Small intestine (tissue), 7 donors: ENCODE results near the gene PHF23. TPM values are rescaled to one million over a fixed set of nuclear protein-coding genes. Genes with fewer than 3 reads are reported as not detected.

Source experiments
- DNase-seq, 2 donors: peaks; one replicate each; pipeline versions ENCODE4 v3.0.0 to v3.0.0-alpha.2; 2013
- FAIRE-seq: peaks from 2 replicates; lab custom pipeline; 2012; peaks lifted over from hg19 to GRCh38; lab: Jason Lieb, UNC
- H3K27ac ChIP-seq, 3 donors: one replicate each; pipeline ENCODE4 v1.5.1; 2013; ENCODE audit warnings: low read length in 2 of 3, mild to moderate bottlenecking in 2 of 3, control low read depth in 1 of 3, inconsistent platforms in 1 of 3, low read depth in 1 of 3, moderate library complexity in 1 of 3
- H3K27me3 ChIP-seq, 3 donors: one replicate each; pipeline ENCODE4 v1.6.1; 2013; ENCODE audit warnings: low read length in 3 of 3, inconsistent platforms in 1 of 3; ENCODE audit not compliant: control insufficient read depth in 3 of 3, insufficient read depth in 3 of 3
- H3K36me3 ChIP-seq, 3 donors: one replicate each; pipeline ENCODE4 v1.6.1; 2013; ENCODE audit warnings: low read length in 3 of 3, inconsistent platforms in 1 of 3, low read depth in 1 of 3, mild to moderate bottlenecking in 1 of 3, moderate library complexity in 1 of 3; ENCODE audit not compliant: control insufficient read depth in 3 of 3, insufficient read depth in 2 of 3
- H3K4me1 ChIP-seq, 3 donors: one replicate each; pipeline ENCODE4 v1.6.1; 2013; ENCODE audit warnings: low read length in 2 of 3, inconsistent platforms in 1 of 3, low read depth in 1 of 3, mild to moderate bottlenecking in 1 of 3, moderate library complexity in 1 of 3; ENCODE audit not compliant: control insufficient read depth in 3 of 3, insufficient read depth in 2 of 3
- H3K4me3 ChIP-seq, 3 donors: one replicate each; pipeline ENCODE4 v1.5.1; 2013; ENCODE audit warnings: low read length in 3 of 3, control low read depth in 1 of 3, inconsistent platforms in 1 of 3, low read depth in 1 of 3, mild to moderate bottlenecking in 1 of 3, moderate library complexity in 1 of 3
- H3K9me3 ChIP-seq, 2 donors: one replicate each; pipeline ENCODE4 v1.6.1; 2013; ENCODE audit warnings: low read depth in 1 of 2, low read length in 1 of 2; ENCODE audit not compliant: control insufficient read depth in 2 of 2, insufficient read depth in 1 of 2
- WGBS, 3 donors: extraction: QIAGEN DNeasy Blood & Tissue Kit; methylation state at CpG; one replicate each; pipeline ENCODE4 v1.1.7; 2013; 5-methylcytosine and 5-hydroxymethylcytosine counted together
- polyA plus RNA-seq, 4 donors: library from polyadenylated mRNA; stranded (reverse) in 3 of 4; unstranded in 1 of 4; fragments of 200-250 nt in 3 of 4; fragments of 120-200 nt in 1 of 4; gene quantifications; one replicate each; pipeline versions ENCODE4 v1.2.1 to v1.2.3, GENCODE V29; 2013
- donor health status: healthy with polysubstance abuse.
- donor health status: control.
- donor health status: control.
- donor health status: Bipolar disorder and iron deficiency.
- donor health status: healthy.

Gene PHF23
- polyA plus RNA-seq, 4 donors = 26.4 to 44.3 (median 36.0) TPM

DNA sequence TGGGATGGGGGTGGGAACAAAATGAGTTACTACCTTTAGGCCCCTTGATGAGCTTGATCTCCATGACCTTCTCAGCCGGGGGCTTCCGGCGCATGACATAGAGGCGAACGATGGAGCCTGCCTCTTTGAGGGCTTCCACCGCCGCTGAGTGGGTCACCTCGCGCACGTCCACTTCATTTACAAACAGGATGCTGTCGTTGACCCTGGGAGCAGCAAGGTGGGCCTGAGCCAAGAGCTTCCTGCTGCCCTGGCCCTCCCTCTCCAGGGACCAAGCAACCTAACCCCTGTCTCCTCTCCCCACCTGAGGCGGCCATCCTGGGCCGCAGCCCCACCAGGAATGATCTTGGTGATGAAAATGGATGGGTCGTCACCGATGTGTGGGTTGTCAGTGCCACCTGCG is 35.9 kb downstream of the PHF23 start:
- no peak overlapping the region for H3K4me3 ChIP-seq
- peaks cover 0 to 21% (median 0%) of the 10 kb centered on the region in 3 donors for H3K27me3 ChIP-seq
- peaks cover 0 to 15% (median 0%) of the 10 kb centered on the region in 3 donors for H3K36me3 ChIP-seq
- no peak for DNase-seq
- peaks cover 0 to 12% (median 0%) of the 10 kb centered on the region in 3 donors for H3K4me1 ChIP-seq
- WGBS, 3 donors = 89 to 96% (median 96%) methylated on average over 16 of the region's 16 CpGs
- H3K27ac ChIP-seq = no peak overlapping the region
- no peak for FAIRE-seq
- H3K9me3 ChIP-seq = no peaks in the 10 kb centered on the region

DNA sequence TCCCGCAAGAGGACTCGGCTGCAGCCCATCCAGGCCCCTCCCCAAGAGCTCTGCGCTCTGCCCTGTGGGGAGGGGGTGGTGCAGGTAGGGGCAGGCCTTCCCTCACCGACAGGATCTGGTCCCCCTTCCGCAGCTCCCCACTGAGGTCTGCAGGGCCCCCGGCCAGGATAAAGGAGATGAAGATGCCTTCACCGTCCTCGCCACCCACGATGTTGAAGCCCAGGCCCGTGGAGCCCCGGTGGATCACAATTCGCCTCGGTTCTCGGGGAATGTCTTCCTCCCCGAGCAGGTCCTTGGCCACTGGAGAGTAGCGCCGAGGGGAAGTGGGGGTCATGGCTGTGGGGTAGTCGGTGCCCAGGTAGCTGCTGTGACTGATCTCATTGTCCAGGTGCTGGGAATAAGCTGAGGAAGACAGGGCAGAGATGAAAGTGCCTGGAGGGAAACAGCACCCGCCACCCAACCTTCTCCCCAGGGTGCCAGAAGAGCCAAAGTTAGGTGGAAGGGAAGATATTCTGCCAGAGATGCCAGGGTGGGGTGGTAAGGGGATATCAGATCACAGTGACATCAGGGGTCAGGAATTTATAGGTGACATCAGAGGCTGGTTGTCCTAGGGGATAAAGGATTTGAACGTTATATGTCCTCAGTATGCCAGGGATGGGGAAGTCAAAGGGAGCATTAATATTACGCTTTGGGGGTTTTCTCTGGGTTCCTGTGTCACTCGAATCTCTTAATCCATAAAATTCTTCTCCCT is 42.4 kb downstream of the PHF23 start:
- Histone ChIP-seq H3K4me3 (no peak overlapping the region), H3K27ac (no peak overlapping the region), H3K4me1 (no peaks in the 10 kb centered on the region), H3K9me3 (no peaks in the 10 kb centered on the region), H3K27me3 (no peaks in the 10 kb centered on the region), H3K36me3 (peaks cover 0 to 33% (median 0%) of the 10 kb centered on the region in 3 donors)
- 89 to 92% (median 91%) methylated on average over 22 of the region's 22 CpGs for whole genome bisulfite sequencing, 3 donors
- DNase-seq (no peak), FAIRE-seq (no peak)

DNA sequence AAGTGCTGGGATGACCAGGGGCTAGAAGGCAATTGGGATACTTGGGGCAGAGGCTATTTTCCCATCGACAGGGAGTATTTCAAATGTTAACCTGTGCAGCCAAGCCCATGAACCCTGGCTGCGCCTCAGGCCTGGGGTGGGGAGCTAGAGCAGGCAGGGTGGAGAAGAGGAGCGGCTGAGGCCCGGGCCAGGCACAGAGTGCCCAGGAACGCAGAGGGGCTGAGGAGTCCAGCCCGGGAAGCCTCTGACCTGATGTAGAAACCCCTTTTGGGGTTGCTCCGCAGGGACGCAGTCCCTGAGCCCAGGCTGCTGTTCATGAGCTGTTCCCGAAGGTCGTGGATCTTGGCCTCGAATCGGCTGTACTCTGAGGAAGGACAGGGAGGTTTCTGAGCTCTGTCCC is 43.3 kb downstream of the PHF23 start:
- no peak overlapping the region for H3K27ac ChIP-seq
- H3K9me3 ChIP-seq = no peaks in the 10 kb centered on the region
- no peak for DNase-seq
- H3K36me3 ChIP-seq = peaks cover 0 to 39% (median 0%) of the 10 kb centered on the region in 3 donors
- no peaks in the 10 kb centered on the region for H3K4me1 ChIP-seq
- no peaks in the 10 kb centered on the region for H3K27me3 ChIP-seq
- 91 to 93% (median 92%) methylated on average over 12 of the region's 12 CpGs for WGBS, 3 donors
- no peak overlapping the region for H3K4me3 ChIP-seq
- FAIRE-seq = no peak

DNA sequence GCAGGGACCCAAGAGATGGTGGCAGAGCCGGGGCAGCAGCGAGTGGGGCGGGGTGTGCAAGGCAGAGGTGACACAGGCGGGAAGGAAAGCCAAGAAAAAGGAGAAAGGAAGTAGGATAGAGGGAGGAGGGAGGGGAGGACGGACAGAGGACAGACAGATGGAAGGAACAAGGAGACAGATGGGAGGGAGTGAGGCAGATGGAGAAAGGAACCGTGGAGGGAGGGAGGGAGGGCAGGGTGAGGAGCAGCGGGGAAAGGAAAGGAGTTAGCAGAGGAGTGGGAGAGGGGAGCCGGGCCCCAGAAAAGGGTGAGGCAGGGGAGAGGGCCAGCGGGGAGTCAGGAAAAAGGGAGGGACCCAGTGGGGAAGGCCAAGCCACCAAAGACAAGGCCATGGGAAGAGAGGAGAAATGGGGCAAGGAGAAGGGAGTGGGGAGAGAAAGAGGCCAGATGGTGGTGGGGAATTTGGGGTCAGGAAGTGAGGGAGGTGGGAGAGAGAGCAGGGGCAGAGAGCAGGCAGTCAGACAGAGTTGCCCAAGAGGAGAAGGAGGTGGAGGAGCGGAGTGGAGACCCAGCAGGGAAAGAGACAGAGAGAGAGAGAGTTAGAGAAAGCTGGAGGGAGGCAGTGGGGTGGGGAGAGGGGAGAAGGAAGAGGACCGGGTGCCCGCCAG is 46.9 kb downstream of the PHF23 start:
- Histone ChIP-seq H3K36me3 (peaks cover 0 to 48% (median 0%) of the 10 kb centered on the region in 3 donors), H3K4me3 (no peak overlapping the region), H3K4me1 (no peaks in the 10 kb centered on the region), H3K9me3 (no peaks in the 10 kb centered on the region), H3K27ac (no peak overlapping the region), H3K27me3 (no peaks in the 10 kb centered on the region)
- WGBS, 3 donors = 78 to 82% (median 79%) methylated on average over 11 to 12 of the region's 12 CpGs
- DNase-seq = no peak
- FAIRE-seq = no peak

GRCh38 chr17:7191571-7192270 is 47.5 kb downstream of the PHF23 start:
- Histone ChIP-seq H3K4me3 (no peak overlapping the region), H3K9me3 (no peaks in the 10 kb centered on the region), H3K27ac (no peak overlapping the region), H3K36me3 (peaks cover 0 to 45% (median 0%) of the 10 kb centered on the region in 3 donors), H3K27me3 (no peaks in the 10 kb centered on the region), H3K4me1 (no peaks in the 10 kb centered on the region)
- DNase-seq = peak; percentile 42 to 58
- no peak for FAIRE-seq
- WGBS, 3 donors = 75 to 76% (median 75%) methylated on average over 26 of the region's 26 CpGs

GRCh38 chr17:7191069-7191468 is 48.2 kb downstream of the PHF23 start:
- FAIRE-seq (no peak), DNase-seq (no peak)
- WGBS, 3 donors = 93 to 94% (median 93%) methylated on average over 10 to 12 of the region's 12 CpGs
- H3K4me1 ChIP-seq = no peaks in the 10 kb centered on the region
- no peak overlapping the region for H3K27ac ChIP-seq
- peaks cover 0 to 41% (median 0%) of the 10 kb centered on the region in 3 donors for H3K36me3 ChIP-seq
- H3K27me3 ChIP-seq = no peaks in the 10 kb centered on the region
- H3K9me3 ChIP-seq = no peaks in the 10 kb centered on the region
- H3K4me3 ChIP-seq = no peak overlapping the region

GRCh38 chr17:7190276-7190917 is 48.9 kb downstream of the PHF23 start:
- no peak for FAIRE-seq

DNA sequence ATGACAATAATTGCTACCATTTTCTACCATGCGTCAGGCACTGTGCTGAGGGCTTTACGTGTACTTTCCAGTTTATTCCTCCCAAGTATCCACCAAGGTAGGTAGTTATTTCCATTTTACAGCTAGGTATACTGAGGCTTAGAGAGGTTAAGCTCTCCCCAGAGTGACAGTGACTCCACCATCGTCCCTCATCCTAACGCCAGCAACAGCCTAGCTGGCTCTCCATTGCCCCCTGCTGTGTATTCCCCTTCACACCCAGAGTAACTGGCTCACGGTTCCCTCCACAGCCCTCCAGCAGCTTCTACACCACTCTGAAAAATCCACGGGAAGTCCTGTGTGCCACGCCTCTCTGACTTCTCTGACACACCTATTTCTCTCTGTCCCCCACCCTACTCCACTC is 53.0 kb downstream of the PHF23 start:
- peaks cover 0 to 12% (median 0%) of the 10 kb centered on the region in 3 donors for H3K36me3 ChIP-seq
- no peak overlapping the region for H3K4me3 ChIP-seq
- H3K4me1 ChIP-seq = peaks cover 0 to 8% (median 0%) of the 10 kb centered on the region in 3 donors
- FAIRE-seq = no peak
- H3K9me3 ChIP-seq = no peaks in the 10 kb centered on the region
- WGBS, 3 donors = 50 to 57% (median 51%) methylated on average over 7 of the region's 7 CpGs
- H3K27me3 ChIP-seq = no peaks in the 10 kb centered on the region
- no peak overlapping the region for H3K27ac ChIP-seq
- DNase-seq = no peak

More at GRCh38 chr17:7190276-7190917, 48.9 kb downstream of the PHF23 start:
- H3K27ac ChIP-seq = no peak overlapping the region
- no peaks in the 10 kb centered on the region for H3K9me3 ChIP-seq
- no peak overlapping the region for H3K4me3 ChIP-seq
- DNase-seq = no peak
- no peaks in the 10 kb centered on the region for H3K27me3 ChIP-seq
- peaks cover 0 to 34% (median 0%) of the 10 kb centered on the region in 3 donors for H3K36me3 ChIP-seq
- H3K4me1 ChIP-seq = no peaks in the 10 kb centered on the region
- 88 to 91% (median 90%) methylated on average over 14 of the region's 14 CpGs for WGBS, 3 donors
